ENCODE measurements around the gene RAD9A.

The RAD9A gene

GRCh38 chr11:67428052-67429001 is 36.5 kb downstream of the RAD9A start, which contains the start of gene RPS6KB2:
Gene RPS6KB2 (plus strand): TSS chr11:67428494. CDS start chr11:67428546, 52 bp downstream.
- H3K4me1 Mint-ChIP-seq (ENCODE audit: low read depth): peaks cover 45% of the 10 kb centered on the region
- no peaks in the 10 kb centered on the region for H3K27me3 Mint-ChIP-seq
- H3K27ac Mint-ChIP-seq: peak within 1 kb of the TSS; percentile 97
- H3K36me3 Mint-ChIP-seq (ENCODE audit: low read depth): peaks cover 12% of the 10 kb centered on the region
- H3K4me3 Mint-ChIP-seq: peak within 1 kb of the TSS; percentile 98
- no peaks in the 10 kb centered on the region for H3K9me3 Mint-ChIP-seq

- H3K27ac Mint-ChIP-seq: peak overlapping the region; percentile 97
- peak overlapping the region; percentile 98 for H3K4me3 Mint-ChIP-seq
- no peaks in the 10 kb centered on the region for H3K9me3 Mint-ChIP-seq
- peaks cover 54% of the 10 kb centered on the region for H3K4me1 Mint-ChIP-seq (ENCODE audit: low read depth)
- H3K27me3 Mint-ChIP-seq: no peaks in the 10 kb centered on the region
- peaks cover 12% of the 10 kb centered on the region for H3K36me3 Mint-ChIP-seq (ENCODE audit: low read depth)
These were observed 37.4 kb downstream of the RAD9A start for GRCh38 chr11:67429038-67429668.

- peaks cover 12% of the 10 kb centered on the region for H3K36me3 Mint-ChIP-seq (ENCODE audit: low read depth)
- H3K4me1 Mint-ChIP-seq (ENCODE audit: low read depth): peaks cover 59% of the 10 kb centered on the region
- H3K27ac Mint-ChIP-seq: no peak overlapping the region
- no peaks in the 10 kb centered on the region for H3K27me3 Mint-ChIP-seq
- H3K9me3 Mint-ChIP-seq: no peaks in the 10 kb centered on the region
- peak overlapping the region; percentile 98 for H3K4me3 Mint-ChIP-seq
These were observed 37.9 kb downstream of the RAD9A start for GRCh38 chr11:67429722-67430121.

DNA sequence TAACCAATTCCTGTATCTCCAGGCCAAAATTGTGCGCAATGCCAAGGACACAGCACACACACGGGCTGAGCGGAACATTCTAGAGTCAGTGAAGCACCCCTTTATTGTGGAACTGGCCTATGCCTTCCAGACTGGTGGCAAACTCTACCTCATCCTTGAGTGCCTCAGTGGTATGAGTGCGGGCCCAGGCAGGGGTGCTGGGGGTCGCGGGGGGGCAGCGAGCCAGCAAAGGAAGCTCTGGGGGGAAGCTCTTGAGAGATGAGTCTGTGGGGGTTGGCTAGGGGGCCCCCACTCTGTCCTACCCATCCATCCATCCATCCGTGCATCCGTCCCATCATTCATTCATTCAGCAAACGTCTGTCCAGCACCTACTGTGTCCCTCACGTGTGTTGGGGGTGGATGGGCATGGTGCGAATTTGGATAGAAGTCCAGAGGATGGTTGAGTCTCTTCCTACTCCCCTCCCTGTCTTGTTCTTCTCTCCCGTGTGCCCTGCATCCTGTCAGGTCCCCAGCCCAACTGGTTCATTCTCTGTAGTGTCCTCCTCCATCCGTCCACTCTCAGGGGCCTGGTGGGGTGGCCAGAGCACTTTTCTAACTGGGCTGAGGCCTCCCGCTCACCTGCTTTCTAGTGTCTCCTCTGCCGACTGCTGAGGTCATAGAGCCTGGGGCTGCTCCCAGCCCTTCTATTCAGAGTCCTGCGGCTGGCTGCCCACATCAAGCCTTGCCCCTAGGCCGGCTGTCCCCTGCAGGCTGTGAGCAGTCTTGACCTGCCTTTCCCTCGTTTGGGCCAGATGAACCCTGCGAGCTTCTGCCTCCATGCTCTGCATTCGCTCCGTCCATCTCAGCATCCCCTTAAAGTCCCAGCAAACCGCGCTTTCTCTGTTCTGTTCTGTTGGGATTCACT is 39.8 kb downstream of the RAD9A start:
- Mint-ChIP-seq H3K4me1 (ENCODE audit: low read depth) (peaks cover 72% of the 10 kb centered on the region), H3K36me3 (ENCODE audit: low read depth) (peaks cover 26% of the 10 kb centered on the region), H3K27me3 (no peaks in the 10 kb centered on the region), H3K27ac (peak overlapping the region; percentile 52), H3K4me3 (peak overlapping the region; percentile 32), H3K9me3 (no peaks in the 10 kb centered on the region)

GRCh38 chr11:67432655-67433349 is 41.0 kb downstream of the RAD9A start:
- no peaks in the 10 kb centered on the region for H3K9me3 Mint-ChIP-seq
- no peaks in the 10 kb centered on the region for H3K27me3 Mint-ChIP-seq
- peak overlapping the region; percentile 47 for H3K27ac Mint-ChIP-seq
- H3K36me3 Mint-ChIP-seq (ENCODE audit: low read depth): peaks cover 31% of the 10 kb centered on the region
- H3K4me1 Mint-ChIP-seq (ENCODE audit: low read depth): peaks cover 68% of the 10 kb centered on the region
- H3K4me3 Mint-ChIP-seq: no peak overlapping the region

- Mint-ChIP-seq H3K27ac (peak overlapping the region; percentile 87), H3K36me3 (ENCODE audit: low read depth) (peaks cover 34% of the 10 kb centered on the region), H3K9me3 (no peaks in the 10 kb centered on the region), H3K4me1 (ENCODE audit: low read depth) (peaks cover 66% of the 10 kb centered on the region), H3K4me3 (peak overlapping the region; percentile 51), H3K27me3 (no peaks in the 10 kb centered on the region)
These were observed 42.0 kb downstream of the RAD9A start for GRCh38 chr11:67433536-67434394.

GRCh38 chr11:67434395-67434881 is 42.7 kb downstream of the RAD9A start:
- Mint-ChIP-seq H3K27ac (peak overlapping the region; percentile 87), H3K36me3 (ENCODE audit: low read depth) (peaks cover 34% of the 10 kb centered on the region), H3K9me3 (no peaks in the 10 kb centered on the region), H3K4me1 (ENCODE audit: low read depth) (peaks cover 68% of the 10 kb centered on the region), H3K4me3 (peak overlapping the region; percentile 51), H3K27me3 (no peaks in the 10 kb centered on the region)

DNA sequence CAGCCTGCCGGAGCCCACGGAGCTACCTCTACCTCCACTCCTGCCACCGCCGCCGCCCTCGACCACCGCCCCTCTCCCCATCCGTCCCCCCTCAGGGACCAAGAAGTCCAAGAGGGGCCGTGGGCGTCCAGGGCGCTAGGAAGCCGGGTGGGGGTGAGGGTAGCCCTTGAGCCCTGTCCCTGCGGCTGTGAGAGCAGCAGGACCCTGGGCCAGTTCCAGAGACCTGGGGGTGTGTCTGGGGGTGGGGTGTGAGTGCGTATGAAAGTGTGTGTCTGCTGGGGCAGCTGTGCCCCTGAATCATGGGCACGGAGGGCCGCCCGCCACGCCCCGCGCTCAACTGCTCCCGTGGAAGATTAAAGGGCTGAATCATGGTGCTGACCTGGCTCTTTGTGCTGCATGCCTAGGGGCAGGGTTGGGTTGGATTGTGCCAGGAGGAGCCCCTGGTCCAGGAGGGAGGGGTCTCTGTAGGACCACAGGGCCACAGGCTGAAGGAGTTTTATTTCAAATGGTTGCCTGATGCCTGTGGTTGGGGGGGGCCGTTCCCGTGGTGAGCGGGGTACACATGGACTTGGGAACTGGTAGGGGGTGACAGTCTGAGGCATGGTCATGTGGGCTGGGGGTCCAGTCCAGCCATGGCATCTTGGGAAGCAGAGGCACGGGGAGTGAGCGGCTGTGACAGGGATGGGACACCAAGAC is 43.4 kb downstream of the RAD9A start:
- peak overlapping the region; percentile 93 for H3K27ac Mint-ChIP-seq
- H3K4me1 Mint-ChIP-seq (ENCODE audit: low read depth): peaks cover 68% of the 10 kb centered on the region
- no peaks in the 10 kb centered on the region for H3K9me3 Mint-ChIP-seq
- no peaks in the 10 kb centered on the region for H3K27me3 Mint-ChIP-seq
- H3K36me3 Mint-ChIP-seq (ENCODE audit: low read depth): peaks cover 34% of the 10 kb centered on the region
- H3K4me3 Mint-ChIP-seq: peak overlapping the region; percentile 91

GRCh38 chr11:67435727-67436458 is 44.1 kb downstream of the RAD9A start:
- peaks cover 70% of the 10 kb centered on the region for H3K4me1 Mint-ChIP-seq (ENCODE audit: low read depth)

GRCh38 chr11:67436459-67437081 is 44.8 kb downstream of the RAD9A start:
- peaks cover 74% of the 10 kb centered on the region for H3K4me1 Mint-ChIP-seq (ENCODE audit: low read depth)
- H3K27ac Mint-ChIP-seq: peak overlapping the region; percentile 98
- H3K9me3 Mint-ChIP-seq: no peaks in the 10 kb centered on the region
- H3K27me3 Mint-ChIP-seq: no peaks in the 10 kb centered on the region
- peak overlapping the region; percentile 91 for H3K4me3 Mint-ChIP-seq
- H3K36me3 Mint-ChIP-seq (ENCODE audit: low read depth): peaks cover 30% of the 10 kb centered on the region

More at GRCh38 chr11:67435727-67436458, 44.1 kb downstream of the RAD9A start:
- Mint-ChIP-seq H3K9me3 (no peaks in the 10 kb centered on the region), H3K27me3 (no peaks in the 10 kb centered on the region), H3K36me3 (ENCODE audit: low read depth) (peaks cover 30% of the 10 kb centered on the region), H3K27ac (peak overlapping the region; percentile 98), H3K4me3 (peak overlapping the region; percentile 91)

GRCh38 chr11:67437082-67437808 is 45.5 kb downstream of the RAD9A start, which contains the start of gene PTPRCAP:
Gene PTPRCAP (minus strand): TSS chr11:67437682. CDS start chr11:67437619, 63 bp downstream.
- Mint-ChIP-seq H3K36me3 (ENCODE audit: low read depth) (peaks cover 23% of the 10 kb centered on the region), H3K4me3 (peak within 1 kb of the TSS; percentile 91), H3K4me1 (ENCODE audit: low read depth) (peaks cover 73% of the 10 kb centered on the region), H3K27me3 (no peaks in the 10 kb centered on the region), H3K27ac (peak within 1 kb of the TSS; percentile 98), H3K9me3 (no peaks in the 10 kb centered on the region)

Data from stimulated activated naive CD8-positive, alpha-beta T cell treated with anti-CD3 and anti-CD28 coated beads, Interleukin-15, Interleukin-2, amounts not matched to agents 100 ng/mL and 50 ng/mL, for 24 hours (primary cell).